Measurements from ENCODE around the gene ERG. TPM values are rescaled to one million over a fixed set of nuclear protein-coding genes. Genes with fewer than 3 reads are reported as not detected.

Gene ERG
- total RNA-seq, 1 experiment from 2014 or later = not detected

GRCh38 chr21:38420140-38420539, 78.1 kb downstream of the ERG start:
- no peak for TF ChIP-seq CTCF (IDR thresholded peaks at IDR 0.05; ENCODE audit: unreplicated experiment)
- Mint-ChIP-seq H3K27ac (ENCODE audit: unreplicated experiment) (no peak overlapping the region), H3K4me3 (ENCODE audit: low read depth, unreplicated experiment) (no peak overlapping the region), H3K9me3 (ENCODE audit: low read depth, unreplicated experiment) (no peaks in the 10 kb centered on the region), H3K36me3 (ENCODE audit: insufficient read depth, unreplicated experiment) (no peaks in the 10 kb centered on the region), H3K4me1 (ENCODE audit: low read depth, unreplicated experiment) (no peaks in the 10 kb centered on the region), H3K27me3 (ENCODE audit: unreplicated experiment) (peaks cover 86% of the 10 kb centered on the region)
- CTCF ChIA-PET = interaction anchor here (0.7 kb wide), 1 partner anchor 470 kb away, joined by 3 read pairs; no protein-coding TSS in a partner anchor
- DNase-seq = no peak
- no TSS peak for BruUV-seq (replicated peaks)
- intact Hi-C loops (cut with micrococcal nuclease; ENCODE audit: unreplicated experiment) = no loop called here

GRCh38 chr21:38417726-38418125, 80.6 kb downstream of the ERG start:
- H3K4me1 Mint-ChIP-seq (ENCODE audit: low read depth, unreplicated experiment) = no peaks in the 10 kb centered on the region
- H3K4me3 Mint-ChIP-seq (ENCODE audit: low read depth, unreplicated experiment) = no peak overlapping the region
- H3K27ac Mint-ChIP-seq (ENCODE audit: unreplicated experiment) = no peak overlapping the region
- no TSS peak for BruUV-seq (replicated peaks)
- CTCF ChIA-PET = no interaction called here
- H3K27me3 Mint-ChIP-seq (ENCODE audit: unreplicated experiment) = peaks cover 86% of the 10 kb centered on the region
- intact Hi-C loops (cut with micrococcal nuclease; ENCODE audit: unreplicated experiment) = no loop called here
- H3K9me3 Mint-ChIP-seq (ENCODE audit: low read depth, unreplicated experiment) = no peaks in the 10 kb centered on the region
- no peaks in the 10 kb centered on the region for H3K36me3 Mint-ChIP-seq (ENCODE audit: insufficient read depth, unreplicated experiment)
- no peak for DNase-seq
- no peak for TF ChIP-seq CTCF (IDR thresholded peaks at IDR 0.05; ENCODE audit: unreplicated experiment)

- Mint-ChIP-seq H3K36me3 (ENCODE audit: insufficient read depth, unreplicated experiment) (no peaks in the 10 kb centered on the region), H3K9me3 (ENCODE audit: low read depth, unreplicated experiment) (no peaks in the 10 kb centered on the region), H3K4me1 (ENCODE audit: low read depth, unreplicated experiment) (no peaks in the 10 kb centered on the region), H3K4me3 (ENCODE audit: low read depth, unreplicated experiment) (no peak overlapping the region), H3K27ac (ENCODE audit: unreplicated experiment) (no peak overlapping the region), H3K27me3 (ENCODE audit: unreplicated experiment) (peaks cover 86% of the 10 kb centered on the region)
- no peak for DNase-seq
- CTCF ChIA-PET = no interaction called here
- no TSS peak for BruUV-seq (replicated peaks)
- intact Hi-C loops (cut with micrococcal nuclease; ENCODE audit: unreplicated experiment) = no loop called here
- TF ChIP-seq CTCF (IDR thresholded peaks at IDR 0.05; ENCODE audit: unreplicated experiment) = no peak
These were observed 81.5 kb downstream of the ERG start for GRCh38 chr21:38416791-38417190.

GRCh38 chr21:38413958-38414548, 84.2 kb downstream of the ERG start:
- Mint-ChIP-seq H3K36me3 (ENCODE audit: insufficient read depth, unreplicated experiment) (no peaks in the 10 kb centered on the region), H3K27ac (ENCODE audit: unreplicated experiment) (no peak overlapping the region), H3K9me3 (ENCODE audit: low read depth, unreplicated experiment) (no peaks in the 10 kb centered on the region), H3K4me3 (ENCODE audit: low read depth, unreplicated experiment) (no peak overlapping the region), H3K27me3 (ENCODE audit: unreplicated experiment) (peaks cover 71% of the 10 kb centered on the region), H3K4me1 (ENCODE audit: low read depth, unreplicated experiment) (no peaks in the 10 kb centered on the region)
- no peak for TF ChIP-seq CTCF (IDR thresholded peaks at IDR 0.05; ENCODE audit: unreplicated experiment)
- no TSS peak for BruUV-seq (replicated peaks)
- intact Hi-C loops (cut with micrococcal nuclease; ENCODE audit: unreplicated experiment) = no loop called here
- CTCF ChIA-PET = no interaction called here
- DNase-seq = no peak

All from Calu3 (cell line).